Muscle layer of colon (tissue), 2 donors: Measurements from ENCODE around the gene ECHDC1.
"Not testable (repeated sequence)": the region's sequence is repeated elsewhere in the genome, so short reads cannot be mapped to it uniquely, and the experiment has no call there.

Source experiments
- H3K27ac ChIP-seq: one replicate; pipeline ENCODE4 v1.7.0; 2013; ENCODE audit warnings: low read depth, mild to moderate bottlenecking, low read length, moderate library complexity
- H3K27me3 ChIP-seq, 2 donors: one replicate each; pipeline ENCODE4 v1.7.0; 2013; ENCODE audit warnings: low read length in 2 of 2, mild to moderate bottlenecking in 2 of 2; ENCODE audit not compliant: insufficient read depth in 2 of 2, control insufficient read depth in 1 of 2
- H3K36me3 ChIP-seq: one replicate; pipeline ENCODE4 v1.7.0; 2013; ENCODE audit warnings: mild to moderate bottlenecking, low read length; ENCODE audit not compliant: insufficient read depth
- H3K4me1 ChIP-seq: one replicate; pipeline ENCODE4 v1.7.0; 2013; ENCODE audit warnings: mild to moderate bottlenecking, low read length; ENCODE audit not compliant: insufficient read depth
- H3K4me3 ChIP-seq, 2 donors: one replicate each; pipeline ENCODE4 v1.7.0; 2013; ENCODE audit warnings: low read length in 2 of 2, low read depth in 1 of 2, mild to moderate bottlenecking in 1 of 2, moderate library complexity in 1 of 2
- H3K9ac ChIP-seq: one replicate; pipeline ENCODE4 v1.7.0; 2013; ENCODE audit warnings: low read length
- H3K9me3 ChIP-seq: one replicate; pipeline ENCODE4 v1.7.0; 2013; ENCODE audit warnings: mild to moderate bottlenecking, low read length
- donor health status: abdominal sarcoma.
- donor health status: Adenocarcinoma of cecum.

Gene ECHDC1

DNA sequence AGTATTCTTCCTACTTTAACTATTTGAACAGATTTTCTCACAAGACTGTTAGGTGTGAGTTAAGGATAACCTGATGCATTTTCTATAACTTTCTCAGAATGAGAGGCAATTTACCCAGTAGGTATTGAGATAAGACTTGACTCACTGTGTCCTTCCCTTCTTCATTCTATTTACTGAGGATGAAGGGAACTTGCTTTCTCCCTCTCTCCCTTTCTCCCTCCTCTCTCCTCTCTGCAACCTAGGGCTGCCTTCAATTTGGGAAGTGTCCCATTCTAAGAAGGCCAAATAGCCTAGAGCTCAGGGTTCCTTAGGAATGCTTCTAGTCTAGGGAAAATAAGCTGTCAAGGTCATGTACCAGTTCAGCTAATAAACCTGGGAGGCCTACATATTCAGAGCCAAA, 3.2 kb downstream of the ECHDC1 start:
- H3K4me1 ChIP-seq: peaks cover 25% of the 10 kb centered on the region
- H3K4me3 ChIP-seq: no peak overlapping the region
- no peaks in the 10 kb centered on the region for H3K27me3 ChIP-seq

DNA sequence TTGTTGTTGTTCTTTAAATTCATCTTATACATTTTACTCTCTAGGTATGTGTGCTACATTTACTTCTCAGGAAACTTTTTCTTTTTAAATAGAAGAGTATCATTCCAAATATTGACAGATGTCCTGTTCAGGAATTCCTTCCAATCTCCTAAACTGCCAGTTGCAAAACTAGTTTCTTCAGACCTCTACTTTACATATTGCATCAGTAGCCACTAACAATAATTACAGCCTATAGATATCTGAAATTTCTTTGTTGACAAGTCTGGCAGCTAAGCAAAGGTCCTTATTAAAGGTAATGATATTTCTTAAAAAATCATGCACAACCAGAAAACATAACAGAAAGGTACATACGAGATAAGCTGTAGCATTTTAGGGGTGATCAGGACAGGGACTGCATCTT, 4.5 kb downstream of the ECHDC1 start:
- no peaks in the 10 kb centered on the region for H3K36me3 ChIP-seq
- H3K9me3 ChIP-seq: no peaks in the 10 kb centered on the region
- H3K4me1 ChIP-seq: peaks cover 25% of the 10 kb centered on the region
- H3K4me3 ChIP-seq: no peak overlapping the region
- H3K27me3 ChIP-seq: no peaks in the 10 kb centered on the region
- H3K27ac ChIP-seq: no peak overlapping the region
- no peak overlapping the region for H3K9ac ChIP-seq

More for the DNA sequence above, 3.2 kb downstream of the ECHDC1 start:
- H3K9me3 ChIP-seq: no peaks in the 10 kb centered on the region
- H3K27ac ChIP-seq: no peak overlapping the region
- no peak overlapping the region for H3K9ac ChIP-seq
- no peaks in the 10 kb centered on the region for H3K36me3 ChIP-seq

DNA sequence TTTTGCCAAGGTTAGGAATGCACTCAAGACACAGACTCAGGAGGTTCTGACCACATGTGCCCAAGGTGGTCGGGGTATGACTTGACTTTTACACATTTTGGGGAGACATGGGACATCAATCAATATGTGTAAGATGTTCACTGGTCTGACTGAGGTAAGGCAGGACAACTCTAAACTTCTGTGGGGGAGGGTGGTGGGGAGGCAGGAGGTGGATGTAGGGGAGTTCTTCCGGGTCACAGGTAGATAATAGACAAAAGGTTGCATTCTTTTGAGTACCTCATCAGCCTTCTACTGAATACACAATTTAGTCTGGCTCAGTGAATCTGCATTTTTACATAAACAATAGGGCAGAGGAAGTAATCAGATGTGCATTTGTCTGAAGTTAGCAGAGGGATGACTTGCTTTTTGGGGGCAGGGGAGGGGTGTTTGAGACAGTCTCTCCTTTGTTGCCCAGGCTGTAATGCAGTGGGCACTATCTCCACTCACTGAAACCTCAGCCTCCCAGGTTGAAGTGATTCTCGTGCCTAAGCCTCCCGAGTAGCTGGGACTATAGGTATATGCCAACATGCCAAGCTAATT, 10.9 kb downstream of the ECHDC1 start:
- H3K4me3 ChIP-seq: no peak overlapping the region
- H3K27me3 ChIP-seq: no peaks in the 10 kb centered on the region
- H3K27ac ChIP-seq: no peak overlapping the region
- no peaks in the 10 kb centered on the region for H3K9me3 ChIP-seq
- H3K4me1 ChIP-seq: no peaks in the 10 kb centered on the region
- H3K9ac ChIP-seq: no peak overlapping the region
- H3K36me3 ChIP-seq: no peaks in the 10 kb centered on the region

DNA sequence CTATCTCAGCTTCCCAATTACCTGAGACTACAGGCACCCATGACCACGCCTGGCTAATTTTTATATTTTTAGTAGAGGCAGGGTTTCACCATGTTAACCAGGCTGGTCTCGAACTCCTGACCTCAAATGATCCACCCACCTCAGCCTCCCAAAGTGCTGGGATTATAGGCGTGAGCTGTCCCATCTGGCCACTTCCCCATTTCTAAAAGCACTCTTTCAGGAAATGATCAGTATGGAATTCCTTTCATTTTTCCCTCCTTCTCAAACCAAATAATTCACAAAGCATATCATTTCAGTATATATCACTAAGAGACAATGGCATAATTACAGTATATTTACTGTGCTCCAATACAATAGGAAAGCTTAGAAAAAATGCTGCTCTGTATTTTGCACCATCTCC, 12.2 kb downstream of the ECHDC1 start:
- H3K9ac ChIP-seq, H3K4me1 ChIP-seq, H3K36me3 ChIP-seq, H3K27ac ChIP-seq, H3K9me3 ChIP-seq, H3K27me3 ChIP-seq, H3K4me3 ChIP-seq: not testable (repeated sequence)

DNA sequence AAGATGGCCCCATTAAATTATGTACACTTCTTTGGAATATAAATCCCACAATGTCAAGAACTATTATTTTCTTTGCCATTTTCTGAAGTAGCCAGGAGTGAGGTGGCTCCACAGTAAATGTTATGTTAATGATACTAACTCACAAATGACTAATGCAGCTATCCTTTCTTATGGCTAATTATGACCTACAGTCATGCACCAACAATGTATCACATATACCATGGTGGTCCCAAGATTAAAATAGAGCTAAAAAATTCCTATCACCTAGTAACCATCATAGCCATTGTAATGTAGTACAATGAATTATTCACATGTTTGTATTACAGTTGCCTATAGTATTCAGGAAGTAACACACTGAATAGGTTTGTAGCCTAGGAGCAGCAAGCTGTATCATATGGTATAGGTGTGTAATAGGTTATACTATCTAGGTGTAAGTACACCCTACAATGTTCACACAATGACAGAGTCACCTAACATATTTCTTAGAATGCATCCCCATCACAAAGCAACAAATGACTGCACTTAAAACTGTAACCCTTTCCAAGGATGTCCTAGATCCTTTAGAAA, 15.3 kb downstream of the ECHDC1 start:
- H3K9ac ChIP-seq: no peak overlapping the region
- H3K27ac ChIP-seq: no peak overlapping the region
- H3K4me3 ChIP-seq: no peak overlapping the region
- no peaks in the 10 kb centered on the region for H3K4me1 ChIP-seq
- no peaks in the 10 kb centered on the region for H3K27me3 ChIP-seq
- H3K9me3 ChIP-seq: no peaks in the 10 kb centered on the region
- peaks cover 14% of the 10 kb centered on the region for H3K36me3 ChIP-seq

DNA sequence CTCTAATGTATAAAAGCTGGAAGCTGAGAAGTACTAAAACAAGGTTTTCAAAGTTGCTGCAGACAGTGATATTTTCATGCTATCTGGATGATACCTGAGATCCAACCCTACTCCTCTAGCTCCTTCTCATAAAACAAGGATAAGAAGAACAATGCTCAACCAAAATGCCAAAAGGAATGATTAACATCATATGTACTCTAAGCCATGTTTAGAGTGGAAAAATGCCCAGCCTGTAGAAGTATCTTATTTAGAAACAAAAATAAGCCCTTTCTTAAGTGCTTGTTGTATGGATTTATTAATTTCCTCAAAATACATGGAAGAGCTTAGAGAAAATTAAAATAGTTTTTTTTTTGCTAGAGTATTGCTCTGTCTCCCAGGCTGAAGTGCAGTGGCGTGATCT, 23.7 kb downstream of the ECHDC1 start:
- H3K4me3 ChIP-seq: no peak overlapping the region
- H3K36me3 ChIP-seq: no peaks in the 10 kb centered on the region
- H3K27me3 ChIP-seq: no peaks in the 10 kb centered on the region
- H3K27ac ChIP-seq: no peak overlapping the region
- H3K4me1 ChIP-seq: no peaks in the 10 kb centered on the region
- H3K9ac ChIP-seq: no peak overlapping the region
- no peaks in the 10 kb centered on the region for H3K9me3 ChIP-seq

DNA sequence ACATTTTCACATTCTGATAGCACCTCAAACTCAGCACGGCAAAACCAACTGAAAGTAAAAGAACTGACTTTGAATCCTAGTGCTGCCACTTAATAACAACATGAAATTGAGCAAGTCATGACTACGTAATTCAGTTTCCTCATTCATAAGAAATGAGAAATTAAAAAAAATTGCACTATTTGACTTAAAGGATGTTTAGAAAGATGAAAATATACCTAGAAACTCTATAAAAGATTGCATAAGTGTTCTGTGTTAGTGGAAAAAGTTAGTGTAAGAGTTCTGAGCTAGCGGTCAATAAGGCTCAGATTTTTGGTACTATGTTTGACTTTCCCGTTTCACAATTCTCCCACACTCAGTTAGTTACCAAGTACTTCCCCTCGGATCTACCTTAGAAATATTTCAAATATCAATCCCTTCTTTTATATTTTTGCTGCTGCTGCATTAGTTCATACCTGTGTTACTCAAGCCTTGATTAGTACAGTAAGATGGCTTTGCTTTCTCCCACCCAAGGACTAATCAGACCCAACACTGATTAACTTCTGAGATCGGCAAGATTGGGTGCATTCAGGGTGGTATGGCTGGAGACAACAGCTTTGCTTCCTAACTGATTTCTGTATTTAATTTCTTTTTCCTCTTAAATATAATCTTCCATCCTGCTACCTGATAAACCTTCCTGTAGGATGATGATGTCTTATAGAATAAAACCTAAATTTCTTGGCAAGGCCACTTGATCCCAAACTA, 25.9 kb downstream of the ECHDC1 start:
- Histone ChIP-seq H3K27me3 (no peaks in the 10 kb centered on the region), H3K27ac (no peak overlapping the region), H3K9ac (no peak overlapping the region), H3K4me3 (no peak overlapping the region), H3K9me3 (no peaks in the 10 kb centered on the region), H3K4me1 (no peaks in the 10 kb centered on the region), H3K36me3 (peaks cover 1% of the 10 kb centered on the region)

DNA sequence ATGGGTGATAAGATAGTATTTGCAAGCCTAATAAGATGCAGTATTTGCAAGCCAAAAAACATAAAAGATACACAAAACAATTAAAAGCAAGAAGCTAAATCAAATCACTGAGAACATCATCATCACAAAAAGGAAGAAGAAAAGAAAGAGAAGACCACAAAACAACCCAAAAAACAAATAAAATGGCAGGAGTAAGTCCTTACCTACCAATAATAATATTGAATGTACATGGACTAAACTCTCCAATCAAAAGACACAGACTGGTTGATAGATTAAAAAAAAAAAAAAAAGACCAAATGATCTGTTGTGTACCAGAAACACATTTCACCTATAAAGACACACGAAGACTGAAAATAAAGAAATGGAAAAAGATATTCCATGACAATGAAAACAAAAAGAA, 37.7 kb downstream of the ECHDC1 start:
- Histone ChIP-seq H3K9me3 (peaks cover 3% of the 10 kb centered on the region), H3K36me3 (peaks cover 5% of the 10 kb centered on the region), H3K9ac (no peak overlapping the region), H3K4me3 (no peak overlapping the region), H3K27me3 (no peaks in the 10 kb centered on the region), H3K27ac (no peak overlapping the region), H3K4me1 (peaks cover 16% of the 10 kb centered on the region)

DNA sequence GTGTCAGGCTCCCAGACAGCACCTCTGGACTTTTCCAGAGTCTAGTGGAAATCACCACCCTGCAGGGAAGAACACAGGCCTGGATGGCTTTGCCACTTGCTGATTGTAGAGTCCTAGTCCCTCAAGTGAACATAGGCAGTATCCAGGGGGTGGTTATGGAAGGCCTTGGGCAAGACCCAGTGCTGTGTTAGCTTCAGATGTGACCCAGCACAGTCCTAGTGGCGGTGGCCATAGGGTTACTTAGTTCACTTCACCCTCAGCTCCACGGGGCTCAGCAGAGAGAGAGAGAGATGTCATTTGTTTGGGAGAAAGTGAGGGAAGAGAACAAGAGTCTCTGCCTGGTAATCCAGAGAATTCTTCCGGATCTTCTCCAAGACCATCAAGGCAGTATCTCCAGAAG, 39.5 kb downstream of the ECHDC1 start:
- Histone ChIP-seq H3K4me3 (no peak overlapping the region), H3K27ac (no peak overlapping the region), H3K9me3 (peaks cover 3% of the 10 kb centered on the region), H3K36me3 (no peaks in the 10 kb centered on the region), H3K4me1 (peaks cover 29% of the 10 kb centered on the region), H3K27me3 (no peaks in the 10 kb centered on the region), H3K9ac (no peak overlapping the region)

DNA sequence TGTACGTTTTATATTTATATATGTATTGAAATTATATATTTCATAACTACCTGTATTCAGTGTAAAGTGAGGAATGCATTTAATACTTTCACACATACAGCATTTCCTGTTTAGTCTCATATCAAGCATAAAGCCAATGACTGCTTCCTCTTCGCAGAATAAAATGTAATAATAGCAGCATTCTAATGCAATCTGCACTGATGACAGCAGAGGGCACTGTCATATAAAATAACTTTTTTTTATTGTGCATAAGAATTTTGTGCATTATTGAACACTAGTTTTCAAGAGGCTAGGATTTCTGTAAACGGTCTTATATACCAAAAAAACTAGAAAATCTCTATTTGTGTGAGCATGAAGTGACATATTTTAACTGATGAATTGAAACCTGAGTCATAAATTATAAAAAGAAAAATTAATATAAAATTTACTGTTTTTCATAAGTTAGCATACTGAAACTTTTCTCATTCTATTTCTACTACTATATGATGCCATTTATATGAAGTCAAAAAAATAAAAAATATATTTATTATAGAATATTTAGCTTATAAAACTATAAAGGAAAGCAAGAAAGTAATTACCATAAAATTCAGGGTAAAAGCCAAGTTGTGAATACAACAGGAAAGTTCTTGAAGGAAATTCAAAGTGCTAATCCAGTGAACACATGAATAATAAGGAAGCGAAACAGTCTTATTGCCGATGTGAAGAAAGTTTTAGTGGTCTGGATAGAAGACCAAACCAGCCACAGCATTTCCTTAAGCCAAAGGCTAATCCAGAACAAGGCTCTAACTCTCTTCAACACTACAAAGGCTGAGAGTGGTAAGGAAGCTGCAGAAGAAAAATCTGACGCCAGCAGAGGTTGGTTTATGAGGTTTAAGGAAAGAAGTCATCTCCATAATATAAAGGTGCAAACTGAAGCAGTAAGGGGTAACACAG, 40.4 kb downstream of the ECHDC1 start:
- no peak overlapping the region for H3K27ac ChIP-seq
- H3K36me3 ChIP-seq: no peaks in the 10 kb centered on the region
- H3K9ac ChIP-seq: no peak overlapping the region
- peaks cover 29% of the 10 kb centered on the region for H3K4me1 ChIP-seq
- no peaks in the 10 kb centered on the region for H3K27me3 ChIP-seq
- no peak overlapping the region for H3K4me3 ChIP-seq
- peaks cover 3% of the 10 kb centered on the region for H3K9me3 ChIP-seq

DNA sequence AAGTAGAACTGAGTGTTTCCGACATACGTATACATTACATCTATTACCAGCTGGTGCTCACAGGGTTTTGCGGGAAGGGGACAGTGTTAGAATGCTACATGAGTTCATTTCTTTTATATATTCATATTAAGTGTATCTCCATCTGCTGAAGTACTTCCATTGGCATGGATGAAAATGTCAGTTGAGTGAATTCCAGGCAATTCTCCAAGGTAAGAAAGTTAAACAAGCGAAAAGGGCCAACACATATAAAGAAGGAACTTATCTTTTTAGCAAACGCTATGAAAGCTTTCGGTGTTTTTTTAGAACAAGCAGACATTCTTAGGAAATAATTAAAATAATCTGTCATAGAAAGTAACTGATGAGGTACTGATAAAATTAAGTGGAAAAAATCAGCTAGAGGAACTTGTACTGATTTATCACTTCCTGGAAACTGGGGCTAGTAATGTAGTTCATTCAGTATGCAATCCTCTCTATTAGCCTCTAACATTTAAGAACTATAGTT, 42.2 kb downstream of the ECHDC1 start:
- Histone ChIP-seq H3K4me3 (no peak overlapping the region), H3K36me3 (no peaks in the 10 kb centered on the region), H3K9me3 (no peaks in the 10 kb centered on the region), H3K27ac (peak overlapping the region; percentile 10), H3K9ac (no peak overlapping the region), H3K4me1 (peaks cover 29% of the 10 kb centered on the region), H3K27me3 (no peaks in the 10 kb centered on the region)
